HG03571 (cell line): Measurements from ENCODE around the gene RBM7.
A peak's percentile ranks its signal among the peaks of the same experiment; 100 is the strongest.

ENCODE experiments used
- ATAC-seq: cut with Tn5 transposase; IDR thresholded peaks from one replicate; pipeline ENCODE4 v1.9.1; 2021; ENCODE audit not compliant: unreplicated experiment

The RBM7 gene

GRCh38 chr11:114396916-114397315 lies 3.5 kb upstream of the RBM7 start:
- no peak for ATAC-seq

DNA sequence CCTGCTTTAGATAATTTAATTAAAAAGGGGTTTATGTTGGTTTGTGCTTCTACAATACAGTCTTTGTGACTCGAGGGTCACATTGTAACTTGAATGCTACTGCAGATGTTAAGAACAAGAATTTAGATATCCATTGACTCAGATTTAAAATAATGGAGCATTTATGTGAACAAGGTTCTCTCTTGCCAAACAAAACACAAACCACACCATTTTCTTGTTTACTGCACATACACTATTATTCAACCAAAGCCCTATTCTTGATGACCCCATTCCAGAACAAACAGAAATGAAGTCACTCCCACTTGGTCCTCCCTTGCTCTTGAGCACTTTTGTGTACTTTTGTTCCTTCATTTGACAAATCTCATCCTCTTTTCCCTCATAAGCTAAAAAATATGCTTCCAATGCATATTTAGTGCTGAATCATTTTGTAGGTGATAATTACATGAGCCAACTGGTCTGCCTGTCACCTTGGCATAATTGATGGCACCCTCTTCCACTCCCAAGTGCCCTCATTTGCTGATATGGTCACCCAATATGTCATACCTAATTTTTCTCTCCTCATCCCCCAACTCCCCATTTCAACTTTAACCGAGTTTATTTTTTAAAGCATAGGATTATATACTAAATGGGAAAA lies 3.0 kb upstream of the RBM7 start:
- no peak for ATAC-seq

DNA sequence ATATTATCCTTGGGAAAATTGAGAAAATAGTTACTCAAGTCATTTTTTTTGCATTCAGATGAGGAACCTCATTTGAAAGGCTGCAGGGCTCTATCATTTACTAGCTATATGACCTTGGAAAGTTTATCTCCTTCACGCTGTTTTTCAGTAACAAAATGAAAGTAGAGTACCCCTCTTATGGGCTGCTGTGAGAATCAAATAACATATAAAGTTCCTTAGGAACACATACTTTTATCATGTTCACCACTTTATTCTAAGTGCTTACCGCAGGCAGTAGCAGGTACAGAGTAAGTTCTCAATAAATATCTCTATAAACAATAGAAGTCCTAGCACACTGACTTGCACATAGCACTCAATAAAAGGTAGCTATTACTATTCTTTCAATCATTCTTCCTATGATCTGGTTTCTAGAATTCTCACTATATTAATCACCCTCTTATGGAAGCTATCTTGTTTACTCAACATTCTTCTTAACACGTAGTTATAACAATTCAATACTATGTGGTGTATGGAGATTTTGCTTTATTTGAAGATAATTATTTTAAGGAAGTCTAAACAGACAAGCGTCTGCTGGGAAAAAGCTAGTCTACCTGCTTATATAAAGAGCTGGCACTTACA lies 2.1 kb upstream of the RBM7 start:
- ATAC-seq, result no peak

GRCh38 chr11:114399490-114400215 lies 813 bp upstream of the RBM7 start:
- peak; percentile 28 for ATAC-seq

- no peak for ATAC-seq
Measured at GRCh38 chr11:114400915-114401223, 403 bp downstream of the RBM7 start.

DNA sequence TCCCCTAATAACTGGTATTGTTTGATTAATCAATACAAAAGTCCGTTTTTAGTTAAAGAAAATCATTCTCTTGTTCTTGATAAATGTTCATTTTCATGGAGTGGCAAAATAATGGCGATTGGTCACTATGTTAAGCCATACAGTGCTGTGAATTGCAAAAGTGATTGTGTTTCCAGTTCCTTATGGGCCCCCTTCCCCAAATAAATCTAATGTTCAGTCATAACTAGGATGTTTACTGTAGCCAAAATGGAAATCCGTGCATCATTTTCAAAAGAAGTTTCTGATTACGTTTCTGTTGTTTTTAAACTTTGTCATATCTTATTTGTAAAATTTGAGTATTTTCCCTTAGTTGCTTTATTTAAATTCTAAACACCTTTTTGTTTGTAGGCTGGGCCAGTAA lies 845 bp downstream of the RBM7 start:
- no peak for ATAC-seq

GRCh38 chr11:114412946-114413345 lies 12.5 kb downstream of the RBM7 start:
- no peak for ATAC-seq

DNA sequence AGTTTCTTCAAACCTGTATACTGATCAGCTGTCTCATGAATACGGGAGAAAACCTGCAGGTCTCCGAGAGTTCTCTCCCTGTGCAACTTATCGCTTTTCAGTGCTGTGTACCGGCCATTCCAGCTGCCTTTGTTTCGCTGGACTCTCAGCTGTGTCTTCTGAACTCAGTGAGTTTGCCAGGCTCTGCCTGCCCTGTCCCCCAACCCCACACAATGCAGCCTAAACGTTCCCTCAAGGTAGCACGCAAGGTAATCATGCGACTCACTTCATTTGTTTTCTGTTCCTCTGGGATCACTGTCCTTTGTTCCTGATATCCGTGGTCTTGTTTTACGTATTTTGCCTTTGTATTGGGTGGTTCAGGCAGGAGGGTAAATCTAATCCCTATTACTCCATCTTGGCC lies 13.5 kb downstream of the RBM7 start:
- no peak for ATAC-seq

- no peak for ATAC-seq
Measured at GRCh38 chr11:114416441-114416961, 16.0 kb downstream of the RBM7 start.

- no peak for ATAC-seq
Measured at GRCh38 chr11:114426280-114426679, 25.8 kb downstream of the RBM7 start.

DNA sequence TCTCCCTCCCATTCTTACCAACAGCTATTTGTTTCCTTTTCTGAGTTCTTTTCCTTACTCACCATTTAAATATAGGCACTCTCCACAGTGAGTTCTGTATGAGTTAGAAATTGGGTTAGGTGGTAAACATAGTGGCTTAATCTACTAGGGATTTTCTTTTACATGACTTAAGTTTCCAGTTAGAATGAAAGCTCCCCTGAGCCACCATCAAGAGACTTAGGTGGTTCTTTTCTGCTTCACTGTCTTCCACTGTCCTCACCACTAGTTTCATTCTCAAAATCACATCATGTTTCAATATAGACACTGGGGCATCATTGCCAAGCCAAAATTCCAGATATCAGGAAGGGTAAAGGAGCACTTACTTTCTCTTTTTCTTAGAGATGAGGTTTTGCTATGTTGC lies 29.8 kb downstream of the RBM7 start:
- no peak for ATAC-seq

GRCh38 chr11:114432893-114433292 lies 32.4 kb downstream of the RBM7 start:
- no peak for ATAC-seq

- no peak for ATAC-seq
Measured at GRCh38 chr11:114433376-114433775, 32.9 kb downstream of the RBM7 start.

GRCh38 chr11:114438303-114438702 lies 37.8 kb downstream of the RBM7 start:
- ATAC-seq, result no peak

GRCh38 chr11:114439229-114440120 lies 39.0 kb downstream of the RBM7 start, which contains the start of gene REXO2:
REXO2 (plus strand) TSS chr11:114439467; CDS start chr11:114439529, 62 bp downstream.
- peak; percentile 99 for ATAC-seq

DNA sequence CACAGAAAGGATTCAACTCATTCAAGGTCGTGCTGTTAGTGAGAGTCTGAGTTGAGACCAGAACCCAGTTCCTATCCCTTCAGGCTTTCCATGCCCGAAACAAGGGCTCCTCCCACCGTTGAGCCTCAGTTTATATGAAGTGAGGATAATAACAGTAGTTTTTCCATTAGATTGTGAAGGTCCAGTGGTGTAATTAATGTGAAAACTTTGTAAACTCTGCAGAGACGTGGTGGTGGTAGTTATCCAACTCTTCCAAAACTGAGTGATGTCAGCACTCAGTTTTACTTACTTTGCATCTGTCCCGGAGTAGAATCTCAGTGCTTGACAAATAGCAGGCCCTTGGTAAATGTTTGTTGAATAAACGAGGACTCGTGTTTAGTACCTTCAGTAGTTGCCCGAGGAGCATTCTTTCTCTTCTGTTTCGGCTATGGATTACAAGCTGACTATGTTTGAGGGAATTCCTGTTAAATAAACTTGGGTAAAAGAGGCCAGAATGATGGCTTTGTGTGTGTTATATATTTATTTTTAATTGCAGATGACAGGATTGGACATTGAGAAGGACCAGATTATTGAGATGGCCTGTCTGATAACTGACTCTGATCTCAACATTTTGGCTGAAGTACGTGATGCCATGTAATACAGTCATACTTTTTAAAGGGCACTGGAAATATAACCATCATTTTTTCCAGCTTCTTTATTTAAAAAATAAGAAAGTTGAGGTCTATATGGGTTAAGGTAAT lies 39.8 kb downstream of the RBM7 start:
- no peak for ATAC-seq

DNA sequence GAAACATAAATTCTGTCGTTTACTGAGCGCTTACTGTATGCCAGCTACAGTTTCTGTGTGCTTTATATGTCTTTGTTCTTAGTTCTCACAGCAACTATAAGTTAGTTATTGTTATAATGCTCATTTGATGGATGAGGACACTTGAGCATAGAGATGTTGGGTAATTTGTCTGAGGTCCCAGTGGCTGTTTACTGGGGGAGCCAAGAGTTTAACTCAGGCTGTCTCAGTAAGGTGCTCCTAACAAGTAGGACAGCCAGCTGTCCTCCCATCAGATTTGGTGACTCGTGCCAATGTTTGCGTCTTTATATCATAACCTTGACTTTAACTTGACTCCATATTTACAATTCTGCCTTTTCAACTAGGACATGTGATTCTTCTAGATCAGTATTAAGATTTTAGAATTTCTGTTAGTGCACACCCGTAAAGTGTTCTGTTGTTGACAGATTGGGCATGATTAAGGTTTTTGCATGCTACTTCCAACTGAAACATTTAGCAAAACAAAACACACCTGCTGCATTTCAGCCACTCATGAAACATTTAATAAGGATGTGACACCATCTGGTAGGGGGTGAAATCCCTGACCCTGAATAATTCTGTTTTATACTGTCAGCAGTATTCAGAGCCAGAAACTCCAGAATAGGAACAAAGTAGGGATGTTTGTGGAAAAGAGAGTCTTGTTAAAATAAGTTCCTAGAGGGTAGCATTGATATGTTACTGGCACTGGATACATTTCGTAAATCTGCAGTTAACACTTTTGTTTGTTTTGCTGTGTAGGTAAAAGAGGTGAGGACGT lies 40.7 kb downstream of the RBM7 start:
- ATAC-seq, result no peak

DNA sequence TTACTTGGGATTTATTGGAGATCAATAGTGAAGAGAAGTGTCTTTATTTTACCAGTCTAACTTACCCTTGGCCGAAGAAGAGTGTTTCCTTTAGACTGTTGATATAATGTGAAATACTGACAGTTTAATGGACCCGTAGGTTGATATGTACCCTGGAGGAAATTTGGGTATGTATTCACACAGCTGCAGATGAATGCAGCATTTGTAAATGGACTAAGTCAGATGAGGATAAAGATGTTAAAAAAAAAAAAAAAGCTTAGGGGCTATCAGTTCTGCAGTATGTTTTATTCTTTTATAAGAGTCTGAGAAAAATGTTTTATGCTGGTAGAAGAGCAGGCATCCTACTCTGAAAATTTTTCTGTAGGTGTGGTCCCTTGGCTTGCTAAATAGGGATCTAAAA lies 41.5 kb downstream of the RBM7 start:
- no peak for ATAC-seq

GRCh38 chr11:114442536-114442935 lies 42.1 kb downstream of the RBM7 start:
- no peak for ATAC-seq

DNA sequence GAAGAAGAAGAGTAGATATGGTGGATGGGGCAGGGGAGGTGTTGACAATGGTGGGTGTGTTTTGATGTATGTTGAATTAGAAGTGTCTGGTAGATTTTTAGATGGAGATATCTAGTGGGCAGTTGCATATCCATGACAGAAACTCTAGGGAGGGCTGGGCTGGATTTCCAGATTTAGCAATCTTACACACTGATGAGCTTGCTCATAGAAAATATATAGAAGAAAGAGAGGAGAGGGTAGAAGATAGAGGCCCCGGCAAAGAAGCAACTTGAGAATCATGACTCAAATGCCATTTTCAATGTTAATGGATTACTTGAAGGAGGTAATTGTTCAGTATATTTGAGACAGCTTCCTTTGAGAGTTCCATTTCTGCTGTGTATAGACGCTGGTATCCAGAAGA lies 47.0 kb downstream of the RBM7 start:
- no peak for ATAC-seq
